Measurements from ENCODE around the gene RACK1. TPM values are rescaled to one million over a fixed set of nuclear protein-coding genes. Genes with fewer than 3 reads are reported as not detected.

Gene RACK1
- total RNA-seq, 1 donor from 2014 or later, result 2,816 TPM

DNA sequence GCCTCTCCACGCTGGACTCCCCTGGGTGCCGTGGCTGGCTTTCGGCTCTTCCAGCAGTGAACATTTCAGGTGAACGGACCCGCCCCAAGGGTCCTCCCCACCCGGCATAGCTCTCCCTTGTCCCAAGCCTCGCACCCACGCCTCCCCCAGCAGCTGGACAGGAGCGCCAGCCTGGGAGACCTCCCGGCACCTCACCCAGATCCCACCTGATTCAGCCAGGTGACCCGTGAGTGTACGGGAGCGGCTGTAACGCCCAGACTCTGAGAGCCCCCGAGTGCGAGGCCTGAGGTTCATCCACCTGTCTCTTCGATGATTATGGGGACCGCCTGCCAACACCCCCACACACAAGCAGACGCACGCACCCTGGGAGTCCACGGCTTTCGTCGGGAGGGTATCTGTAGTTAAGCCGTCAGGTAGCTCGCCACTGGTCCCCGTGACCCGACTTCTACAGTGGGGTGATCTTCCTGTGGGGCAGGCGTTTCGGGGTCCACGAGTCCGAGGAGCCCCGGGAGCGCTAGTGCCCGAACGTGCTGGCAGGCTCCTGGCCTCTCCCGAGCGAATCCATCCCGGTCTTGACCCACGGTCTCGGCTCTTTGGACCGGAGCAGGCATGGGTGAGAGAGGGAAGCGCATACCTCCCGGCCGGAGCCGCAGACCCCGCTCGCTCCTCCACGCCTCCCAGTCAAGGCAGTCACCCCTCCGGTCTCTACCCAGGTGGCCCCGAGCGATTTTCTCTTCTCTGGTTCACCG lies 53.6 kb downstream of the RACK1 start:
- peaks cover 45% of the 10 kb centered on the region for H3K27me3 ChIP-seq
- H3K9ac ChIP-seq, result no peak overlapping the region
- H3K36me3 Mint-ChIP-seq, result peaks cover 8% of the 10 kb centered on the region
- H3K9me3 Mint-ChIP-seq, result peaks cover 22% of the 10 kb centered on the region
- TF ChIP-seq EZH2 (IDR thresholded peaks at IDR 0.05) (peak; percentile 74), EZH2phosphoT487 (IDR thresholded peaks at IDR 0.05) (peak; percentile 84)
- TF ChIP-seq, protein P1, sequence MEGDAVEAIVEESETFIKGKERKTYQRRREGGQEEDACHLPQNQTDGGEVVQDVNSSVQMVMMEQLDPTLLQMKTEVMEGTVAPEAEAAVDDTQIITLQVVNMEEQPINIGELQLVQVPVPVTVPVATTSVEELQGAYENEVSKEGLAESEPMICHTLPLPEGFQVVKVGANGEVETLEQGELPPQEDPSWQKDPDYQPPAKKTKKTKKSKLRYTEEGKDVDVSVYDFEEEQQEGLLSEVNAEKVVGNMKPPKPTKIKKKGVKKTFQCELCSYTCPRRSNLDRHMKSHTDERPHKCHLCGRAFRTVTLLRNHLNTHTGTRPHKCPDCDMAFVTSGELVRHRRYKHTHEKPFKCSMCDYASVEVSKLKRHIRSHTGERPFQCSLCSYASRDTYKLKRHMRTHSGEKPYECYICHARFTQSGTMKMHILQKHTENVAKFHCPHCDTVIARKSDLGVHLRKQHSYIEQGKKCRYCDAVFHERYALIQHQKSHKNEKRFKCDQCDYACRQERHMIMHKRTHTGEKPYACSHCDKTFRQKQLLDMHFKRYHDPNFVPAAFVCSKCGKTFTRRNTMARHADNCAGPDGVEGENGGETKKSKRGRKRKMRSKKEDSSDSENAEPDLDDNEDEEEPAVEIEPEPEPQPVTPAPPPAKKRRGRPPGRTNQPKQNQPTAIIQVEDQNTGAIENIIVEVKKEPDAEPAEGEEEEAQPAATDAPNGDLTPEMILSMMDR (IDR thresholded peaks at IDR 0.05), result no peak
- peak overlapping the region; percentile 99 for H3K4me3 Mint-ChIP-seq
- H3K27ac ChIP-seq, result no peak overlapping the region
- H3K9me3 ChIP-seq (ENCODE audit: low read depth), result no peaks in the 10 kb centered on the region
- H3K4me1 ChIP-seq, result peaks cover 2% of the 10 kb centered on the region
- H3K27me3 Mint-ChIP-seq (ENCODE audit: insufficient read depth, low read depth), result peaks cover 49% of the 10 kb centered on the region
- H2AFZ ChIP-seq (replicated peaks), result no peak overlapping the region
- H3F3A ChIP-seq (ENCODE audit: low read depth), result peaks cover 16% of the 10 kb centered on the region
- H3K4me1 Mint-ChIP-seq, result peaks cover 31% of the 10 kb centered on the region
- H3K36me3 ChIP-seq, result no peaks in the 10 kb centered on the region
- no peaks in the 10 kb centered on the region for H3K79me2 ChIP-seq (ENCODE audit: low read depth)
- DNase-seq (ENCODE audit: low spot score), result peak; percentile 53
- H3K4me2 ChIP-seq, result peak overlapping the region; percentile 97
- no peak overlapping the region for H3K27ac Mint-ChIP-seq
- H4K20me1 ChIP-seq (ENCODE audit: low read depth), result peaks cover 25% of the 10 kb centered on the region
- peak overlapping the region; percentile 88 for H3K4me3 ChIP-seq

DNA sequence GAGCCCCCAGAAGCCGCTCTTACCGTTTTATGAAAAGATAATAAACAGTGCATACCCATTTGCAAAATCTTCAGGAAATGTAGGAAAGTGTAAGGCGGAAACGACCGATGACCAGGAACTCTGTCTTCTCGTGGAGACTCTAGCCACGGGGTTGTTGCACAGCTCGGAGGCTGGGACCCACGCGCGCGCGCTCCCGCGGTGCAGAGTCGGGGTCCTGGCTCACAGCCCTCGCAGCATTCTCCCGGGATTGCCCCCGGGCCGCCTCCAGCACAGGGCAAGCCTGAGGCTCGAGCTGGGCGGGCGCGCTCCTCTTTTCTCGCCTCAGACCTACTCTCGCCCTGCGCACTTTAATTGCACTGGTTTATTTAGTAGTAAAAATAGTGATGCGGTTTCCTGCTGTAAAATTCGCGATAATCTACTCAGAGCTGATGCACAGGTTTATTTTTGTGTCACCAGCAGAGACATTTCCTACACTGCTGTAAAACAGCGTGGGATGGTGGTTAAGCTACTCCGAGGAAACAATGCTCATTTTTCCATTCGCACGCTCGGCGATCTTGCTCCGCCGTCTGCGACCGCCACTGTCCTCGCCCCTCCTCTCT lies 54.2 kb downstream of the RACK1 start:
- peak overlapping the region; percentile 88 for H3K4me3 ChIP-seq
- peak; percentile 52 for DNase-seq (ENCODE audit: low spot score)
- H3K27me3 Mint-ChIP-seq (ENCODE audit: insufficient read depth, low read depth), result peaks cover 49% of the 10 kb centered on the region
- peaks cover 22% of the 10 kb centered on the region for H3K9me3 Mint-ChIP-seq
- no peak overlapping the region for H3K9ac ChIP-seq
- peaks cover 45% of the 10 kb centered on the region for H3K27me3 ChIP-seq
- peak overlapping the region; percentile 97 for H3K4me2 ChIP-seq
- TF ChIP-seq, protein P1 (IDR thresholded peaks at IDR 0.05), result no peak
- TF ChIP-seq EZH2 (IDR thresholded peaks at IDR 0.05), result no peak
- TF ChIP-seq EZH2phosphoT487 (IDR thresholded peaks at IDR 0.05), result no peak
- peaks cover 8% of the 10 kb centered on the region for H3K36me3 Mint-ChIP-seq
- H4K20me1 ChIP-seq (ENCODE audit: low read depth), result peaks cover 25% of the 10 kb centered on the region
- peaks cover 31% of the 10 kb centered on the region for H3K4me1 Mint-ChIP-seq
- H3K79me2 ChIP-seq (ENCODE audit: low read depth), result no peaks in the 10 kb centered on the region
- H3K27ac Mint-ChIP-seq, result no peak overlapping the region
- H3F3A ChIP-seq (ENCODE audit: low read depth), result peaks cover 16% of the 10 kb centered on the region
- peak overlapping the region; percentile 99 for H3K4me3 Mint-ChIP-seq
- H3K27ac ChIP-seq, result no peak overlapping the region
- peaks cover 2% of the 10 kb centered on the region for H3K4me1 ChIP-seq
- H3K36me3 ChIP-seq, result no peaks in the 10 kb centered on the region
- no peaks in the 10 kb centered on the region for H3K9me3 ChIP-seq (ENCODE audit: low read depth)
- H2AFZ ChIP-seq (replicated peaks), result peak overlapping the region; percentile 29

DNA sequence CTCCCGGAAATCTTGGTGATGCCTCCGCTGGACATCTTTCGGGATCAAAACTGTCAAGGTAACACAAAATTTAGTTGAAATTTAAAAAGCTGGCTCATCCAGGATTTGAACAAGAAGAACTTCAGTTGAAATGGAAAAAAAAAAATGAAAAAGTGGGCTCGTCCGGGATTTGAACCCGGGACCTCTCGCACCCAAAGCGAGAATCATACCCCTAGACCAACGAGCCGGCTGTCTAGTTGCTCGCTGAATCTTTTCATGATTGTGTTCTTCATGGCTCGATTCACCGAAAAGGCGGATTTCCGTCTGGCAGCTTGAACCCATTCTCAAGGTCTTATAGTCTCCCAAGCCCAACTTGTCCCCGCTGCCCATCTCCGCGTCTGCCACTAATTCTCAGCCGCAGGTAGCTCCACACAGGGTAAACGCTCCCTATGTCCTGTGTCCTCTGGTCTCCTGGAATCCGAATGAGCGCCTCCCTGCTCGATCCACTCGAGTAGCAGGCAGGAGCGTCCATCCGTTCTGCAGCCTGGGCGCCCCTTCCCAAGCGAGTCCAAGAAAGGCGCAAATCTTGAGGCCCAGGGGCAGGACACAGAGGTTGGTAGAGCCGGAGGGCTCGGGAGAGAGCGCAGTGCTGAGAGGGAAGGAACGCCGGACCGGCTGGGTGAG lies 54.9 kb downstream of the RACK1 start:
- H3K4me1 ChIP-seq, result peaks cover 2% of the 10 kb centered on the region
- Mint-ChIP-seq H3K4me1 (peaks cover 34% of the 10 kb centered on the region), H3K36me3 (peaks cover 8% of the 10 kb centered on the region), H3K9me3 (peaks cover 22% of the 10 kb centered on the region), H3K4me3 (peak overlapping the region; percentile 99), H3K27ac (peak overlapping the region; percentile 100), H3K27me3 (ENCODE audit: insufficient read depth, low read depth) (peaks cover 49% of the 10 kb centered on the region)
- H3K4me3 ChIP-seq, result peak overlapping the region; percentile 88
- peaks cover 25% of the 10 kb centered on the region for H4K20me1 ChIP-seq (ENCODE audit: low read depth)
- peak overlapping the region; percentile 97 for H3K4me2 ChIP-seq
- no peak overlapping the region for H3K27ac ChIP-seq
- peak; percentile 86 for DNase-seq (ENCODE audit: low spot score)
- H3K9ac ChIP-seq, result no peak overlapping the region
- no peaks in the 10 kb centered on the region for H3K9me3 ChIP-seq (ENCODE audit: low read depth)
- H3K27me3 ChIP-seq, result peaks cover 43% of the 10 kb centered on the region
- no peaks in the 10 kb centered on the region for H3K36me3 ChIP-seq
- TF ChIP-seq EZH2 (IDR thresholded peaks at IDR 0.05) (no peak), EZH2phosphoT487 (IDR thresholded peaks at IDR 0.05) (no peak)
- TF ChIP-seq, protein P1 (IDR thresholded peaks at IDR 0.05), result no peak
- peak overlapping the region; percentile 40 for H2AFZ ChIP-seq (replicated peaks)
- no peaks in the 10 kb centered on the region for H3K79me2 ChIP-seq (ENCODE audit: low read depth)
- H3F3A ChIP-seq (ENCODE audit: low read depth), result peaks cover 23% of the 10 kb centered on the region

Data from neural progenitor cell (in vitro differentiated cells).